GM13977 (cell line): Measurements from ENCODE around the gene RXRA.

ENCODE experiments used
- DNase-seq: peaks from one replicate; pipeline ENCODE4 v3.0.0; 2012; ENCODE audit warnings: low spot score
- in situ Hi-C: fragments of 300-500 bp; cut with MboI; formaldehyde crosslinking; loops from one replicate; pipeline ENCODE4 v1.12.0; 2022; ENCODE audit warnings: low sequenced_read_pairs, low pct_unique_long_range_greater_than_20kb, mixed read lengths, inconsistent platforms; ENCODE audit not compliant: unreplicated experiment
- TF ChIP-seq, protein P1 (sequence below): IDR thresholded peaks from 2 replicates; pipeline ENCODE4 v1.5.1; 2012; ENCODE audit warnings: mild to moderate bottlenecking, control low read depth; ENCODE audit not compliant: insufficient read depth; ENCODE audit errors: extremely low read depth, missing control alignments

RXRA gene

DNA sequence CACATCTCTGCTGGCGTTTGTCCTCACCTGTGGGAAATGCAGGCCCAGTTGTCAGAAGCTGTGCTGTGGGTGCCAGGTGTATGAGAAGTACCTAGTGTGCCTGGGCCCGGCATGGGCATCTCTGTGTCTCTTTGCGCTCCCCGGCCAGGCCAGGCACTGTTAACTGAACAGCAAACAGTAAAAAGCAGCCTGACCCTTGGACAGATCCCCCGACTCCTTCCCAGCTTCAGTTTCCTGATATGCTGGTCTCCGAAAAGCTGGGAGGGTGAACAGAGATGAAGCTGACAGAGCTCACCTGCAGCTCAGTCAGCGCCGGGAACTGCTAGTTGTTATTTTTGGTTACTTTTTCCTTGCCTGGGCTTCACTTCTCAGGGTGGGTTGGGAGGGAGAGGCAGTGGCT lies 28.9 kb downstream of the RXRA start:
- no peak for DNase-seq
- TF ChIP-seq, protein P1, sequence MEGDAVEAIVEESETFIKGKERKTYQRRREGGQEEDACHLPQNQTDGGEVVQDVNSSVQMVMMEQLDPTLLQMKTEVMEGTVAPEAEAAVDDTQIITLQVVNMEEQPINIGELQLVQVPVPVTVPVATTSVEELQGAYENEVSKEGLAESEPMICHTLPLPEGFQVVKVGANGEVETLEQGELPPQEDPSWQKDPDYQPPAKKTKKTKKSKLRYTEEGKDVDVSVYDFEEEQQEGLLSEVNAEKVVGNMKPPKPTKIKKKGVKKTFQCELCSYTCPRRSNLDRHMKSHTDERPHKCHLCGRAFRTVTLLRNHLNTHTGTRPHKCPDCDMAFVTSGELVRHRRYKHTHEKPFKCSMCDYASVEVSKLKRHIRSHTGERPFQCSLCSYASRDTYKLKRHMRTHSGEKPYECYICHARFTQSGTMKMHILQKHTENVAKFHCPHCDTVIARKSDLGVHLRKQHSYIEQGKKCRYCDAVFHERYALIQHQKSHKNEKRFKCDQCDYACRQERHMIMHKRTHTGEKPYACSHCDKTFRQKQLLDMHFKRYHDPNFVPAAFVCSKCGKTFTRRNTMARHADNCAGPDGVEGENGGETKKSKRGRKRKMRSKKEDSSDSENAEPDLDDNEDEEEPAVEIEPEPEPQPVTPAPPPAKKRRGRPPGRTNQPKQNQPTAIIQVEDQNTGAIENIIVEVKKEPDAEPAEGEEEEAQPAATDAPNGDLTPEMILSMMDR = no peak
- in situ Hi-C loops = no loop called here

DNA sequence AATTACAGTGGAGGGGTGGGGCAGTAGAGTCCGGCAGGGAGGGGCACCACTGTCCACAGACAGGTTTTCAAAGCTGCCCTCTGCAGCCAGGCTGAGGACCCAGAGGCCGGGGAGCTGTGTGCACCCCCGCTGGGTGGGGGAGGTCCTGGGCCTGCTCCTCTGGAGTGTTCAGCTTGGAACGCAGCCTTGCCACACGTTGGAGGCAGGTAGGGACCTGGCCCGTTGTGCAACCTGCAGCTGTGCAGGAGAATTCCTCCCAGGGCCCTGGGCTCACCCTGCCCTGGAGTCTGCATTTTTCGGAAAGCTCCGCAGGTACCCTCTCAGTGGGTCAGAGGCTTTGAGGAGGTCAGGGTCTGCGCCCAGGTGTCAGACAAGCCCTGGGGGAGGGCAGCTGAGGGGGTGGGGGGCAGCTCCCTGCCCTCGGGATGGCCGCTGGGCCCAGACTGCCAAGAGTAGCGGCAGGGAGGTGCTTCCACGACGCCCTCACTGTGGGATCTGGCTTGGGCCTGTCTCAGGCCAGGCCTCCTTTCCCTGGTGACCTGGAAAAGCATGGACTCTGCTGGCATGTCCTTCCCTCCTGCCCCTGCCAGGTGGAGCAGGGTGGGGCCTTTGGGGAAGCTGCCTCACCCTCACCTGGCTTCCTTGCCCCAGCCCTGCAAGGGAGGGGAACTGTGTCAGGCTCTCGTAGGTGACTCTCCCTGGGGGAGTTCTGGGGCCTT lies 29.5 kb downstream of the RXRA start:
- DNase-seq = no peak
- in situ Hi-C loops = no loop called here
- TF ChIP-seq, protein P1 = no peak

DNA sequence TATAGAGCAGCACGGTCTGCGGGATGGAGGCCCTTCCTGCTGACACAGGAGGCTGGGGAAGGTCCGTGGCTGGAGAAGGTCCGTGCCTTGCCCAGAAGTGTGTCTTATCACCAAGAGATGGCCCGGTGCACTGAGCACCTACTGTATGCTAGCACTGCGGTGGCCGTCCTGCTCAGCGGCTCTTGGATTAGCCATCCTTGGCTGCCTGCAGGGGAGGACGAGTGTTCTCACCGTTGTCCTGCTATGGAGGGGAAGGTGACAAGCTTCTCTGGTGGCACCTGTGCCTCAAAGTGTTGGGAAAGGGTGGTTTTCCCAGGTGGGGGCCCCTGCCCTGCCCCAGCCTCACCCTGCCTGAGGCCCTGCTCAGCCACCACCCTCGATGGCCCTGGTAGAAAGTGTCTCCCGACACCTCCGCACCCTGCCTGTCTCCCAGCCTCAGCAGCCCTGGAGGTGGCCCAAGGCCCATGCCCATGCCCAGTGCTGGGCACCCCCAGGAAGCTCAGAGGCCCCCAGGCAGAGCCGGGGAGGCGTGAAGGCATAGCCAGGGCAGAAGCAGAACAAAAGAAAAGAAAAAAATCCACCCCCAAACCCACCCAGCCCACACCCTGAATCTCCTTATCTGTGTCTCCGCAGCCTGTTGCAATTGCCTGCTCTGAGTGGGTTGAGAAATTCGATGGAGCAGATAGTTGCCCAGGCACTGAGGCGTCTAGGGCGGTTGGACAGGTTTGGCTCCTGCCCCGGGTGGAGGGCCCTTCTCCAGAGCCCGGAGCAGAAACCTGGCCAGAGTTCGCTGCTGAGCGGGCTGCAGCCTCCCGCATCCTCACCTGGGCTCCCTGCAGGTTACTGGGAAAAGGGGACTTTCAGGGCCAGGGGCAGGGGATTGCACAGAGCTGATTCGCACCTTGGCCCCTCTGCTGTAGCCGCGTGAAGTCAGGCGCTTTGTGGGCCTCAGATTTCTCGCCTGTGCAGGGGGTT lies 30.5 kb downstream of the RXRA start:
- no peak for DNase-seq
- TF ChIP-seq, protein P1 = no peak
- in situ Hi-C loops = no loop called here

DNA sequence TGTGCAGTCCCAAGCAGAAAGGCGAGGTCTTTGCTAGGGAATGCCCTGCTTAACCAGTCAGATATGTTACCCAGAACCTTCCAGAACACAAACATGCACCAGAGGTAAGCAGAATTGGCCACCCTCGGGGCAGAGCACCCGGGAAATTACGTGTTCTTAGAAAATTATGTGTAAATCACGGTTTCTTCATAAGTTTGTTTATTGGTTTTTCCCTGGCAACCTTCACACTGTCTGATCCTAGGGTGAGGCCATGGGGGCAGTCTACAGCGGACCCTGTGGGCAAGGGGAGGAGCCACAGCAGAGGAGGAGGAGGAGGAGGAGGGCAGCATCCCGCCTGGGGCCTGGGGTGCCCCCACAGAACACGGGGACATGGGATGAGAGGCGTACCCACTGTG lies 31.4 kb downstream of the RXRA start:
- in situ Hi-C loops = no loop called here
- TF ChIP-seq, protein P1 = no peak

DNA sequence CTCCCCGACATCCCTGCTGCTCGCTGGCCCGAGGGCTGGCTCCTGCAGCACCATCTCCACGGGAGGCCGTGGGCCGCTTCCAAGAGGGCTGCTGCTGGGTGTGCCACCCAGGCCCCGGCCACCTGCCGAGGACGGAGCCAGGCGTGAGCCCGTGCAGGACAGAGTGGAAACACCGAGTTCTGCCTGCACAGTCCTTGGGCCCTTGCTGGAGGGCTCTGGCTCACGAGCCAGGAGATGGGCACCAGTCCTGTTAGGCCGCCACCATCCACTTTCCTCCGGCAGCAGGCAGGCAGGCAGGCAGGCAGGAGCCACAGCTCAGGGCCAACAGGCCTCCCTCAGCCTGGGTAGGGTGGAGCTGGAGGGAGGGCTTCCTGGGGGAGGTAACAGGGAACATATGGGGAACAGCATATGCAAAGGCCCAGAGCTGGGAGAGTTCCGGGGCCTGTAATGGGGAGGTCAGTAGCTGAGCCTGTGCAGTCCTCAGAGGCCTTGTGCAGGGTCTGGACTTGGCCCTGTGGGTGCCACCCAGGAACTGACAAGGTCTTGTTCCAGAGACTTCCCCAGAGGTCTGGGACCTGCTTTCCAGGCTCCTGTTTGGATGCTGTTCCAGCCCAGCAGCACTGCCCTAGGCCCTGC lies 31.9 kb downstream of the RXRA start:
- TF ChIP-seq, protein P1 = no peak
- DNase-seq = no peak
- in situ Hi-C loops = no loop called here

More for the DNA sequence above, 31.4 kb downstream of the RXRA start:
- DNase-seq = no peak

DNA sequence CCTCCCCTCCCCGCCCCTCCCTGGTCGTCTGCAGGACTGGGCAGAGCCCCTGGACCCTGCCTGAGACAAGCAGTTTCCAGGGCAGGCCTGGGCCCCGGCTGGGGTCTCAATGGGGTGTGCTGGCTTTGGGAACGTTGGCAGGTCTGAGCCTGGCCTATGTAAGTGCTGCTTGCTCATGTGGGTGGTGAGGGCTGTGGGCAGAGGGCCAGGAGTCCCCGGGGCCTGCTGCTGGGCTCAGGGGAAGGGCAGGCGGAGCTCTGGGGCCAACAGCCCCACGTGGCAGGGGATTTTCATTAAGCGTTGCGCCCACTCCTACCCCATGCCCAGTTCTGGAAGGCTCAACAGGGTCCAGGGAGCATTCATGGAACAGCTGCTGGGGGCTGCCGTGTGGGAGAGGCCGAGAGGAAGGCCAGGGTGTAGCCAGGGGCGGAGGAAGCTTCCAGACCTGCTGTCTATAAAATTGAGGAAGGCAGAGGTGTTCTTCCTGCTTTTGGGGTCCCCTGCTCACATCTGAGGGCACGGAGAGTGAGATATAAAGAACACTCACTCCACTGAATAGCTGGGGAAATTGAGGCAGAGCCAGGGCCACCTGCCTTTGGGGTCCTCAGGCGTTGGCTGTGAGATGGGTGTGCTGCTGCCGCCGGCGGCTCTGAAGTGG lies 32.5 kb downstream of the RXRA start:
- no peak for DNase-seq
- TF ChIP-seq, protein P1 = no peak
- in situ Hi-C loops = no loop called here
